DMS 273 (cell line): Measurements from ENCODE around the gene CWC22.
"Not testable (repeated sequence)": the region's sequence is repeated elsewhere in the genome, so short reads cannot be mapped to it uniquely, and the experiment has no call there.

Source experiments
- DNase-seq: peaks from one replicate; lab custom pipeline; 2025; ENCODE audit not compliant: unreplicated experiment; lab: John Stamatoyannopoulos, UW

Gene CWC22

GRCh38 chr2:179952658-179953057, 54.4 kb downstream of the CWC22 start:
- DNase-seq = no peak

- no peak for DNase-seq
Measured at GRCh38 chr2:179951680-179952079, 55.4 kb downstream of the CWC22 start.

GRCh38 chr2:179950391-179950790, 56.7 kb downstream of the CWC22 start:
- no peak for DNase-seq

DNA sequence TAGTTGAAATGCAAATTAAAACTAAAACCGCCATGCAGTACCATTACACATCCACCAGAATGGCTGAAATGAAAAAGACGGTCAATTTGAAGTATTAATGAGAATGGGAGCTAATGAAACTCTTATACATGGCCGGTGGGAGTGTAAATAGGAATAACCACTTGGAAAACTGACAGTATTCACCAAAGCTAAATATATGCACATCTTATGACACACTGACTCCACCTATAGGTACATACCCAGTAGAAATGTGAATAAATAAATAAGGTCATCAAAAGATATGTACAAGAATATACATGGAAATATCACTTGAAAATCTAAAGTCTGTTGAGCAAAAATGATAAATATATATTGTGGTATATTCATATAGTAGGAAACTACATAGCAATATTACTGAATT, 57.7 kb downstream of the CWC22 start:
- no peak for DNase-seq

DNA sequence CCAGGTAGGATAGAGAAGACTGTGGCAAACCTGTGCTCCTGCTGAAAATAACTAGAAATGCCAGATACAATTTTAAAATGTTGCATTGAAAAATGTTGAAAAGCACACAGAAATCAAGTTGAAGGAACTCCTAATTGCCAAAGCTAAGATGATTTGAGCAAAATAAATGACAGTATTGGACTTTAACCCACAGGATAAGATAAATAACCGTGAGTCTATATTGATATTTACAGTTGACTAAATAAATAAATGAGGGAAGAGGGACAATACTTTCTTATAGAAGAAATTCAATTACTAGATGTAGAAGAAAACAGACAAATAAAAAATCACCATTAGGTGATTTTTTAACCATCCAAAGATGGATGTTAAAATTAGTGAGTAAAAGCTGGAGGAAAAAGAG, 59.0 kb downstream of the CWC22 start:
- DNase-seq = no peak

GRCh38 chr2:179946810-179947615, 60.1 kb downstream of the CWC22 start:
- DNase-seq = peak; percentile 3

DNA sequence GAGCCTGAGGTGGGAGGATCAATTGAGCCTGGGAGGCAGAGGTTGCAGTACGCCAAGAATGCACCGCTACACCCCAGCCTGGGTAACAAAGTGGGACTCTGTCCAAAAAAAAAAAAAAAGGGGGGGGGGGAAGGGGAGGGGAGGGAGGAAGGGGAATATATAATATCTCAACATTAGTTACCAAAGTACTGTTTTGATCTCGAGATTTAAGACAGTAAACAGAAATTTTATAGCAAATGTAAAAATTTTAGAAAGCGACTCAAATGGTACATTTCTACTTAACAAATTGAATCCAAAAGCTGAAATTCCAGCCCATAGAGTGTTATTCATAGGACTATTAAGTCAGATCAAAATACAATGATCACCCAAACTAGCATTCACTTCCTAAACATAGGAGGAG, 60.8 kb downstream of the CWC22 start:
- no peak for DNase-seq

- no peak for DNase-seq
Measured at GRCh38 chr2:179939259-179939658, 67.8 kb downstream of the CWC22 start.

GRCh38 chr2:179938026-179938425, 69.1 kb downstream of the CWC22 start:
- DNase-seq = no peak

DNA sequence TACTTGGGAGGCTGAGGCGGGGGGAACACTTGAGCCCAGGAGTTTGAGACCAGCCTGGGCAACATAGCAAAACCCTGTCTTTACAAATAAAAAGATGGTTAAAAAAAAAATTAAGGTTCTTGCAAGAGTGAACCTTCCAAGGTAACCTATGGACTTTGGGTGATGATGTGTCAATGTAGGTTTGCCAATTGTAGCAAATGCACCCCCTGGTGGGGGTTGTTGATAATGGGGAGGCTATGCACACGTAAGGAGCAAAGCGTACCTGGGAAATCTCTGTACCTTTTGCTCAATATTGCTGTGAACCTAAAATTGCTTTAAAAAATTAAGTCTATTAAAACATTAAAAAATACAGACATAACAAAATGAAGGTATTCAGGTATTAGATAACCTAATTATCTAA, 70.4 kb downstream of the CWC22 start:
- DNase-seq = peak; percentile 71

DNA sequence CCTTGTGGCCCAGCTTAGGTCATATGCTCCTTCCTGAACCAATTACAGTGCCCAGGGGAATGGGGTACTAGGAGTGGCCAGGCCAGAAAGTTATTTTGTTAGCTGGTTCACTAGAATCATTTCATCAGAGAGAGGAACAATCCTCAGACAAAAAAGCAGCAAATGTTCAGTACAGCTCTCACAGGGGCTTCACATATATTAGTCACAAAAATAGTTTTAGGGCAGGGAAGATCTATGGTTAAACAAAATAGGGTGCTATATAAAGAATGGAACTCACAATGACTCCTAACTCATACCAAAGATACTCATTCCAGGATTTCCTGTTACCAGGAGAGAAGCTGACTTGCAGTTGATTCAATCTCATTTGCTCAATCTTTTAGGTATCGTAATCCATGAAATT, 71.0 kb downstream of the CWC22 start:
- no peak for DNase-seq

GRCh38 chr2:179932786-179933185, 74.3 kb downstream of the CWC22 start:
- DNase-seq = no peak

DNA sequence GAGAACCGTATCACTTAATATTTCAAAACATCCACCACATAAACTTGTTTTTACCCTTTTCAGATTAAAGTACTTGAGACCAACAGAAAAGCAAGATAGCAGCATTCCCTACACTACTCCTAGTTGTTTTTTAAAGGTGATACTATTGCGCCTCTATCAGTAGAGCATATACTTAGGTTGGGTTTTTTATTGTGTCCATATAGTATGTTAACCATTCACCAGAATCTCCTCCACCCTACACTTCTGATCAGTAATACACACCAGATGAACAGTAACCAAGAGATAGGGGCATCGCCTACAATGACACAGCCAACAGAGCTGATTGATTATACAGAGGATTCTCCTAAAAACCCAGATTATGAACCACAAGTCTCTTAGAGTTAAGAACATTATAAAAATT, 75.6 kb downstream of the CWC22 start:
- no peak for DNase-seq

DNA sequence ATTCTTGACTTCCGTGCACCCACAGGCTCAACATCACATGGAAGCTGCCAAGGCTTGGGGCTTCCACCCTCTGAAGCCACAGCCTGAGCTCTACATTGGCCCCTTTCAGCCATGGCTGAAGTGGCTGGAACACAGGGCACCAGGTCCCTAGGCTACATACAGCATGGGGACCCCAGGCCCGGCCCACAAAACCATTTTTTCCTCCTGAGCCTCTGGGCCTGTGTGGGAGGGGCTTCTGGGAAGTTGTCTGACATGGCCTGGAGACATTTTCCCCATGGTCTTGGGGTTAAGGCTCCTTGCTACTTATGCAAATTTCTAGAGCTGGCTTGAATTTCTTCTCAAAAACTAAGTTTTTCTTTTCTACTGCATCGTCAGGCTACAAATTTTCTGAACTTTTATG, 77.1 kb downstream of the CWC22 start:
- not testable (repeated sequence) for DNase-seq

DNA sequence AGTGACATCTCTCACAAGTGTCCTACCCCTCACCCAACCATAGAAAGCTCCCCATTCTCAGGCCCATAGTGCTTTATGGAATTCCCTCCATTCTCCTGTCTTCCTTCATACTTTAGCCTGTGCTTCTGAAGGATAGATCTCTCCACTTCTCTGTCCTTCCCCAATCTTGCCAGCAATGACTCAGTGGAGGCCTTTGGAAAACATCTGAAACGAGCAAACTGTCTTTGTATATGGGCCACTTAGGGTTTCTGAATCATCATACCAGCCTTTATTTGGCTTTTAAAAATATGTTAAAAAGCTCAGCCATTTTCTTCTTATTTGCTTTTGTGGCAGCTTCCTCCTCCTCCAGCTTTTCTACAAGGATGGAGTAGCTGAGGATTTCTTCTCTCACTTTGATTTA, 80.1 kb downstream of the CWC22 start:
- no peak for DNase-seq

DNA sequence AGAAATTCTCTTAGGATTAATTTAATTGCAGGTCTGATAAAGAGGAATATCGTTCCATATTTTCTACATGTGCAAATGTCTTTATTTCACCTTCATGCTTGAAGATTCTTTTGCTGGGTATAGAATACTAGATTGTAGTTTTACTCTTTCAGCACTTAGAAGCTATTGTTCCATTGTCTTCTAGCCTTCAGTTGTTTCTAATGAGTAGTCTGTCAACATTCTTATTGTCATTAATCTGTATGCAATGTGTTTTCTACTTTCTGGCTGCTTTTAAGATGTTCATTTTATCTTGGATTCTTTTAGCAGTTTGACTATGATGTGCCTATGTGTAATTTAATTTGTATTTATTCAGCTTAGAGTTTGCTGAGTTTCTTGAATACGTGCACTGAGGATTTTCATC, 81.4 kb downstream of the CWC22 start:
- DNase-seq = no peak

DNA sequence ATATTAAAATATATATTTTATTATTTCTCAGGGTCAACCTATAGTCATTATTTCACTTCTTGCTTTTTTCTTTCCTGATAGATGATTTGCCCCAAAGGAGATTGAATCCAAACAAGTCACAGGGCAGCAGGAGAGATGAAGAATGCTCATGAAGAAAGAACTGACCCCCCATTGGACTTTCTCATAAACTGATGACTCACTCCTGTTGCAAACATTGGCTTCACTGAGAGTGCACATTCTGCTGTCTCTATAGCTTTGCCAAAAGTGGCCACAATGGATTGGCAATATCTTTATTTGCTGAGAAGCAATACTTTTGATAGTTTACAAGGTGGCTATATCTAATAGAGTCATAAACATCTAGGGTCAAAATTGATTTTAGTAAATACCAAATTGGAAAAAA, 89.8 kb downstream of the CWC22 start:
- no peak for DNase-seq

DNA sequence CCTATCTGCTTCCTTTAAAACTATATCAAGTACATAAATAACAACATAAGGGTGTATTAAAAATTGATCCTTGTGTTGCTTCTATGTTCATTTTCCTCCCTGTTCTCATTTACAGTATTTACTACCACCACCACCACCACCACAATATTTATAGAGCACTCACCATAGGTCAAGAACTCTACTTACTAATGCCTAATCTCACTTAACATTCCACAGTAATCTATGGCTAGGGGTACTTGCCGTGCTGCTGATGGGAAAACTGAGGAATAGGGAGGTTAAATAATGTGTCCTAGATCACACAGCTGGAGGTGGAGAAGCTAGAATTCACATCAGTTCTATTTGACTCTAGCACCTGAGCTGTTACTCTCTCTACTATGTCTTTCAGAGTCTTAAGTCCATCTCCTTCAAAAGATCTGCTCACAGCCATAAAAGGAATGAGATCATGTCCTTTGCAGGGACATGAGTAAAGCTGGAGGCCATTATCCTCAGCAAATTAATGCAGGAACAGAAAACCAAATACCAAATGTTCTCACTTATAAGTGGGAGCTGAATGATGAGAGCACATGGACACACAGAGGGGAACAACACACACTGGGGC, 91.6 kb downstream of the CWC22 start:
- no peak for DNase-seq

GRCh38 chr2:179913809-179914208, 93.3 kb downstream of the CWC22 start:
- no peak for DNase-seq

DNA sequence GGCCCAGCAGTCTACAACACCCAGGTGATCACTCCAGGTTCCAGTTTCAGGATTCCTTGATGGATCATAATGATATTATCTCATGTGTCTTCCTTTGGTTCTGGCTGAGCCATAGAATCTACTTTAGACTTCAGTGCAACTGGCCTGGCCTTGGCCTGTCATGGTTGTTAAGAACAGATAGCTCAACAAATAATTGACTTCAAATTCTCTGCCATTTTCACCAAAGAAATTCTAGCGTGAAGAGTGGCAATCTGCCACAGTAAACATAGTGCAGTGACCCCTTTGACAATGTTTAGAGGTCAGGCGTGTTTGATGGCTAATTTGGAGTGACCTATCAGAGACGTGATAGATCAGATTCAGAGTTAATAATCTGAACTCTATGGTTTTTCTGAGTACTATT, 95.5 kb downstream of the CWC22 start:
- no peak for DNase-seq

GRCh38 chr2:179910735-179911113, 96.4 kb downstream of the CWC22 start:
- DNase-seq = no peak

DNA sequence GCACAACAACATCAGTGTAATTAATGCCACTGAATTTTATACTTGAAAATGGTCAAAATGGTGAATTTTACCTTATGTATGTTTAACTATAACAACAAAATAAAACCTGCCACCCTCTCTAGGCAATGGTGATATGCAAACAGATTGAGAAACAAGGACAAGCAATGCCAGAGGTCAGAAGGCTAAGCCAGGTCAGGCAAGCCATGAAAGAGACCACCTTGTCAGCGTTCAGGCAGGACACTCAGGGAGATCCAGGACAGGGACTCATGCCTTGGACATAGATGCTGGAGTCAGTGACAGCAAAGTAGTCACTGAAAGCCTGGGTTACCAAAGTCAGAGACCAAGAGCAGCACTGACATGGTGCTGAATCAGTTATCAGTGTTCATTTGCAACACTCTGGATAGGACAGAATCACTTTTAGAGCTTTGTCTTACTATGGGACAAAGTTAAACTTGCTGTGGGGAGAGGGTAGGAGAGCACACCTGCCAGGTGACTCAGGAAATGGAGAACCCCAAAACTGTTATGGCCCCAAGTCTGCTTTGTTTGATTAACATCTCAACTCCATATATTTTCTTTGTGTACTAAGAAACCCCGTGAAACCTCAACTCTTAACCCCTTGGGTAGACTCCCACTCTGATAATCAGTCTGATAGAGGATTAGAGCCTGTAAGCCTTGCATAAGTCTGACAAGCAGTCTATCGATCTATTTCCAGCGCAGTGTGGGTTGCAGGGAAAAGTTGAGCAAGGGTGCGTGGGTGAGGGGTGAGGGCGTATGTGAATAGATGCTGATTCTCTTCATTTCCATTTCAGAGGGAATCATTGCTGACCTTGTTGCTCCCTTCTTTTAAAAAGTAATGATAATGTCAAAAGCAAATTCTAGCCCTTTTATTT, 97.0 kb downstream of the CWC22 start:
- no peak for DNase-seq
